Smooth muscle cell (in vitro differentiated cells): ENCODE measurements around the gene MPDZ. TPM values are rescaled to one million over a fixed set of nuclear protein-coding genes. Genes with fewer than 3 reads are reported as not detected.

Experiments used
- DNase-seq: peaks from one replicate; lab custom pipeline; 2025; ENCODE audit not compliant: unreplicated experiment; lab: John Stamatoyannopoulos, UW
- H2AFZ ChIP-seq: fragments of 200-600 bp; sonication (generic); 2 replicates; pipeline ENCODE4 v1.6.0; 2016; ENCODE audit warnings: antibody characterized with exemption, low read depth, mild to moderate bottlenecking
- H3F3A ChIP-seq: fragments of 200-600 bp; sonication (generic); 2 replicates; pipeline ENCODE4 v1.6.0; 2017; ENCODE audit warnings: antibody characterized with exemption, low read depth
- H3K27ac ChIP-seq: fragments of 200-600 bp; sonication (generic); 2 replicates; pipeline ENCODE4 v1.5.1; 2016; ENCODE audit warnings: low read depth, mild to moderate bottlenecking
- H3K27me3 ChIP-seq: fragments of 200-600 bp; sonication (generic); 2 replicates; pipeline ENCODE4 v1.6.1; 2016; ENCODE audit warnings: low read depth, mild to moderate bottlenecking
- H3K36me3 ChIP-seq: fragments of 200-600 bp; sonication (generic); 2 replicates; pipeline ENCODE4 v1.5.1; 2016; ENCODE audit warnings: low read depth
- H3K4me1 ChIP-seq: fragments of 200-600 bp; sonication (generic); 2 replicates; pipeline ENCODE4 v1.5.1; 2016; ENCODE audit warnings: low read depth
- H3K4me2 ChIP-seq: fragments of 200-600 bp; sonication (generic); 2 replicates; pipeline ENCODE4 v1.6.0; 2016; ENCODE audit warnings: mild to moderate bottlenecking
- H3K4me3 ChIP-seq: fragments of 200-600 bp; sonication (generic); 2 replicates; pipeline ENCODE4 v1.5.1; 2016; ENCODE audit warnings: mild to moderate bottlenecking
- H3K79me2 ChIP-seq: fragments of 200-600 bp; sonication (generic); 2 replicates; pipeline ENCODE4 v1.6.0; 2016; ENCODE audit warnings: low read depth, mild to moderate bottlenecking
- H3K9ac ChIP-seq: fragments of 200-600 bp; sonication (generic); 2 replicates; pipeline ENCODE4 v1.6.0; 2016; ENCODE audit warnings: low read depth
- H3K9me3 ChIP-seq: fragments of 200-600 bp; sonication (generic); replicated peaks from 2 replicates; pipeline ENCODE4 v1.5.1; 2016; ENCODE audit warnings: low read depth
- H4K20me1 ChIP-seq: fragments of 200-600 bp; sonication (generic); 2 replicates; pipeline ENCODE4 v1.6.0; 2016; ENCODE audit warnings: low read depth
- CTCF ChIP-seq: fragments of 200-600 bp; sonication (generic); IDR thresholded peaks from 2 replicates; pipeline ENCODE4 v1.5.1; 2017; ENCODE audit warnings: borderline replicate concordance, mild to moderate bottlenecking, antibody characterized with exemption; ENCODE audit not compliant: insufficient read depth, poor library complexity, severe bottlenecking
- WGBS: methylation state at CpG from one replicate; pipeline ENCODE4 v1.1.7; 2016; ENCODE audit warnings: low lambda C conversion rate; 5-methylcytosine and 5-hydroxymethylcytosine counted together
- polyA plus RNA-seq: library from polyadenylated mRNA; unstranded; fragments of >200 nt; fragmentation: Nextera tagmentation; extraction: Ambion mirVana; gene quantifications from 2 replicates; pipeline ENCODE4 v1.2.1, GENCODE V29; 2016
- total RNA-seq: library from RNA; depleted of rRNA; stranded (reverse); fragments of >200 nt; gene quantifications from 2 replicates; pipeline ENCODE4 v1.2.3, GENCODE V29; 2014

Gene MPDZ
- total and polyA plus RNA-seq, 2 experiments from 2014 or later = 16.2 to 69.5 TPM

- peak overlapping the region; percentile 9 for H3K4me2 ChIP-seq
- no peaks in the 10 kb centered on the region for H3K36me3 ChIP-seq
- H2AFZ ChIP-seq = no peak overlapping the region
- peaks cover 21% of the 10 kb centered on the region for H4K20me1 ChIP-seq
- H3K9me3 ChIP-seq = no peaks in the 10 kb centered on the region
- H3F3A ChIP-seq = peaks cover 16% of the 10 kb centered on the region
- H3K4me1 ChIP-seq = peaks cover 32% of the 10 kb centered on the region
- TF ChIP-seq CTCF = no peak
- H3K4me3 ChIP-seq = no peak overlapping the region
- H3K79me2 ChIP-seq = peaks cover 89% of the 10 kb centered on the region
- peak overlapping the region; percentile 80 for H3K27ac ChIP-seq
- no peak overlapping the region for H3K9ac ChIP-seq
- DNase-seq = no peak
- H3K27me3 ChIP-seq = no peaks in the 10 kb centered on the region
- WGBS = 22% methylated on average over 7 of the region's 7 CpGs
These were observed 11.0 kb downstream of the MPDZ start for GRCh38 chr9:13268469-13268868.

GRCh38 chr9:13267743-13268142, 11.7 kb downstream of the MPDZ start:
- peak overlapping the region; percentile 64 for H3K4me2 ChIP-seq
- no peak overlapping the region for H3K4me3 ChIP-seq
- peak overlapping the region; percentile 80 for H3K27ac ChIP-seq
- H4K20me1 ChIP-seq = peaks cover 23% of the 10 kb centered on the region
- H2AFZ ChIP-seq = no peak overlapping the region
- 0% methylated on average over 2 of the region's 2 CpGs for WGBS
- peaks cover 16% of the 10 kb centered on the region for H3F3A ChIP-seq
- H3K4me1 ChIP-seq = peaks cover 32% of the 10 kb centered on the region
- H3K9me3 ChIP-seq = no peaks in the 10 kb centered on the region
- H3K9ac ChIP-seq = no peak overlapping the region
- H3K36me3 ChIP-seq = no peaks in the 10 kb centered on the region
- no peak for DNase-seq
- peaks cover 89% of the 10 kb centered on the region for H3K79me2 ChIP-seq
- TF ChIP-seq CTCF = no peak
- H3K27me3 ChIP-seq = no peaks in the 10 kb centered on the region

- peaks cover 16% of the 10 kb centered on the region for H3F3A ChIP-seq
- no peaks in the 10 kb centered on the region for H3K27me3 ChIP-seq
- no peak overlapping the region for H2AFZ ChIP-seq
- no peaks in the 10 kb centered on the region for H3K9me3 ChIP-seq
- H3K4me2 ChIP-seq = peak overlapping the region; percentile 4
- H3K9ac ChIP-seq = no peak overlapping the region
- H3K4me3 ChIP-seq = no peak overlapping the region
- no peak for TF ChIP-seq CTCF
- peaks cover 89% of the 10 kb centered on the region for H3K79me2 ChIP-seq
- DNase-seq = no peak
- peaks cover 29% of the 10 kb centered on the region for H4K20me1 ChIP-seq
- peak overlapping the region; percentile 80 for H3K27ac ChIP-seq
- H3K36me3 ChIP-seq = no peaks in the 10 kb centered on the region
- WGBS = 52% methylated on average over 2 of the region's 2 CpGs
- peaks cover 32% of the 10 kb centered on the region for H3K4me1 ChIP-seq
These were observed 13.3 kb downstream of the MPDZ start for GRCh38 chr9:13266167-13266566.

GRCh38 chr9:13264788-13265187, 14.7 kb downstream of the MPDZ start:
- DNase-seq = no peak

More at GRCh38 chr9:13264788-13265187, 14.7 kb downstream of the MPDZ start:
- Histone ChIP-seq H3F3A (peaks cover 16% of the 10 kb centered on the region), H3K4me1 (peaks cover 31% of the 10 kb centered on the region), H3K4me2 (no peak overlapping the region), H3K9me3 (no peaks in the 10 kb centered on the region), H3K27me3 (no peaks in the 10 kb centered on the region), H2AFZ (no peak overlapping the region), H3K9ac (no peak overlapping the region), H4K20me1 (peaks cover 36% of the 10 kb centered on the region), H3K4me3 (no peak overlapping the region), H3K27ac (no peak overlapping the region), H3K79me2 (peaks cover 89% of the 10 kb centered on the region), H3K36me3 (no peaks in the 10 kb centered on the region)
- TF ChIP-seq CTCF = no peak
